HepG2 (cell line): Measurements from ENCODE around the gene MGAT4D. TPM values are rescaled to one million over a fixed set of nuclear protein-coding genes. Genes with fewer than 3 reads are reported as not detected.

ENCODE experiments used
- GABPB1 ChIP-seq: IDR thresholded peaks from 2 replicates; pipeline ENCODE4 v1.6.1; 2016; ENCODE audit warnings: mild to moderate bottlenecking, missing genetic modification reagents, moderate library complexity, missing compliant biosample characterization
- TEAD3 ChIP-seq: optimal IDR thresholded peaks from 2 replicates; pipeline ENCODE3; 2016; ENCODE audit warnings: borderline replicate concordance
- ZNF432 ChIP-seq: sonication (generic); formaldehyde crosslinking; IDR thresholded peaks from 2 replicates; pipeline ENCODE4 v1.5.0; 2020; ENCODE audit warnings: missing genetic modification reagents, mild to moderate bottlenecking, borderline replicate concordance
- ZNF891 ChIP-seq: sonication (generic); formaldehyde crosslinking; IDR thresholded peaks from 2 replicates; pipeline ENCODE4 v1.5.0; 2020; ENCODE audit warnings: mild to moderate bottlenecking, missing genetic modification reagents
- polyA plus RNA-seq, 8 experiments: library from polyadenylated mRNA; depleted of rRNA in 3 of 8; stranded (reverse) in 7 of 8; unstranded in 1 of 8; fragments of >200 nt; fragmentation: Illumina TruSeq in 4 of 8; extraction: Trizol in 4 of 8; gene quantifications; 2 replicates each; pipeline versions ENCODE4 v1.2.1 to v1.2.3, GENCODE V29; 2011 to 2016; ENCODE audit warnings: low read depth in 4 of 8, missing spikeins in 1 of 8, mixed read lengths in 1 of 8; ENCODE audit not compliant: insufficient read depth in 1 of 8
- total RNA-seq, 5 experiments: library from RNA; depleted of rRNA; stranded (reverse); fragments of >200 nt; fragmentation: Illumina TruSeq; extraction: Trizol; gene quantifications; 2 replicates each; pipeline ENCODE4 v1.2.3, GENCODE V29; 2016; ENCODE audit warnings: low read depth in 1 of 5
- TF ChIP-seq, protein P1 (sequence below): sonication (generic); formaldehyde crosslinking; IDR thresholded peaks from 2 replicates; pipeline ENCODE4 v1.5.0; 2020; ENCODE audit warnings: mild to moderate bottlenecking, missing genetic modification reagents, borderline replicate concordance
- TF ChIP-seq, protein P2 (sequence below): sonication (generic); formaldehyde crosslinking; IDR thresholded peaks from 2 replicates; pipeline ENCODE4 v1.4.0; 2020; ENCODE audit warnings: missing genetic modification reagents
- TF ChIP-seq, protein P3 (sequence below): sonication (generic); formaldehyde crosslinking; IDR thresholded peaks from 2 replicates; pipeline ENCODE4 v1.8.1; 2023; ENCODE audit warnings: mild to moderate bottlenecking, missing genetic modification reagents, borderline replicate concordance
- TF ChIP-seq, protein P4 (sequence below): sonication (generic); formaldehyde crosslinking; IDR thresholded peaks from 2 replicates; pipeline ENCODE4 v1.4.0; 2020; ENCODE audit warnings: missing genetic modification reagents, borderline replicate concordance
- TF ChIP-seq, protein P5 (sequence below): sonication (generic); IDR thresholded peaks from 2 replicates; pipeline ENCODE4 v1.6.1; 2016; ENCODE audit warnings: low read depth, borderline replicate concordance
- TF ChIP-seq, protein P6 (sequence below): sonication (generic); formaldehyde crosslinking; IDR thresholded peaks from 2 replicates; pipeline ENCODE4 v1.8.0; 2022; ENCODE audit warnings: low read depth, missing genetic modification reagents

MGAT4D gene
- total and polyA plus RNA-seq, 2 of the 13 experiments (the other 11 are each of a cell fraction or from before 2014, with no cell fraction given) = not detected

DNA sequence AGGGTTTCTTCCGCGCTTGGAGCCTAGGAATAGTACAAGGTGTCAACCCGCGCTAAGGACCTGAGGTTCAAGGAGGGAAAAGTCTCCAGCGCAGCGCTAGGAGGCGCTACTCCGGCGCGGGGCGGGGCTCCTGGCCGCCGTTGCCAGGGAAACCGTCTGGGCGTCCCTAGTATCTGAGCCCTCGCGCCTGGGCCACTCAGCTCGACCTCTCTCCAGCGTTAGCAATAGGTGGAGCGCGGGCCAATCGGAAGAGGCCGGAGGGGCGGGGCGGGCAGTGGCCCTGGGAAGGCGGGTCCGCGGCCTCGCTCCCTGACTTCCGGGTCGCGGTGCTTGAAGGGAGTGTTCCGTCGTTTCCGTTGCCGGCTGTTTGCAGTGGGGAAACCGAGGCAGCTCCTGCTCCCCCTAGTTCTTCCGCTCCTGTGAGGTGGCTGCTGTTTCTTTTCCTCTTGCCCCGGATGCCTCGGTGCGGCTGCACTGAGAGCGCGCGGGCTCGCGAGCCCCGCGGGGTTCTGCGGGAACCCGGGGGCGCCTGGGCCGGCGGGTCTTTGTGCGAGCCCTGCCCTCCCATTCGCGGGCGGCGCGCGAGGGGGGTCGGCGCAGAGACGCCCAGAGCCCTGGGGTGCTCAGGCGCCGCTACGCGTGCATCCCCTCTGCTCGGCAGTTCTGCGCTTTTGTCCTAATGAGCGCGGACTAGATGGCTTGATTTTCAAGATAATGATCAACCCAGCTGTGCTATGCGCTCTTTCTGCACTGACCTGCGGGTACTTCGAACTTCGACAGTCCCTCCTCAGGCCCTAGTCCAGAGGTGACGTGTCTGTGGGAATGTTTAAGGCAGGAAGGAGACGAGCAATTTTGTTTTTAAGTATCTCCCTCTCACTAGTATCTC lies 26.0 kb upstream of the MGAT4D start, which contains the start of gene ELMOD2 (continued):
- TF ChIP-seq, protein P1, sequence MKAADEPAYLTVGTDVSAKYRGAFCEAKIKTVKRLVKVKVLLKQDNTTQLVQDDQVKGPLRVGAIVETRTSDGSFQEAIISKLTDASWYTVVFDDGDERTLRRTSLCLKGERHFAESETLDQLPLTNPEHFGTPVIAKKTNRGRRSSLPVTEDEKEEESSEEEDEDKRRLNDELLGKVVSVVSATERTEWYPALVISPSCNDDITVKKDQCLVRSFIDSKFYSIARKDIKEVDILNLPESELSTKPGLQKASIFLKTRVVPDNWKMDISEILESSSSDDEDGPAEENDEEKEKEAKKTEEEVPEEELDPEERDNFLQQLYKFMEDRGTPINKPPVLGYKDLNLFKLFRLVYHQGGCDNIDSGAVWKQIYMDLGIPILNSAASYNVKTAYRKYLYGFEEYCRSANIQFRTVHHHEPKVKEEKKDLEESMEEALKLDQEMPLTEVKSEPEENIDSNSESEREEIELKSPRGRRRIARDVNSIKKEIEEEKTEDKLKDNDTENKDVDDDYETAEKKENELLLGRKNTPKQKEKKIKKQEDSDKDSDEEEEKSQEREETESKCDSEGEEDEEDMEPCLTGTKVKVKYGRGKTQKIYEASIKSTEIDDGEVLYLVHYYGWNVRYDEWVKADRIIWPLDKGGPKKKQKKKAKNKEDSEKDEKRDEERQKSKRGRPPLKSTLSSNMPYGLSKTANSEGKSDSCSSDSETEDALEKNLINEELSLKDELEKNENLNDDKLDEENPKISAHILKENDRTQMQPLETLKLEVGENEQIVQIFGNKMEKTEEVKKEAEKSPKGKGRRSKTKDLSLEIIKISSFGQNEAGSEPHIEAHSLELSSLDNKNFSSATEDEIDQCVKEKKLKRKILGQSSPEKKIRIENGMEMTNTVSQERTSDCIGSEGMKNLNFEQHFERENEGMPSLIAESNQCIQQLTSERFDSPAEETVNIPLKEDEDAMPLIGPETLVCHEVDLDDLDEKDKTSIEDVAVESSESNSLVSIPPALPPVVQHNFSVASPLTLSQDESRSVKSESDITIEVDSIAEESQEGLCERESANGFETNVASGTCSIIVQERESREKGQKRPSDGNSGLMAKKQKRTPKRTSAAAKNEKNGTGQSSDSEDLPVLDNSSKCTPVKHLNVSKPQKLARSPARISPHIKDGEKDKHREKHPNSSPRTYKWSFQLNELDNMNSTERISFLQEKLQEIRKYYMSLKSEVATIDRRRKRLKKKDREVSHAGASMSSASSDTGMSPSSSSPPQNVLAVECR = peak; percentile 88; the same call in 1 of the 2 replicates
- TF ChIP-seq, protein P2, sequence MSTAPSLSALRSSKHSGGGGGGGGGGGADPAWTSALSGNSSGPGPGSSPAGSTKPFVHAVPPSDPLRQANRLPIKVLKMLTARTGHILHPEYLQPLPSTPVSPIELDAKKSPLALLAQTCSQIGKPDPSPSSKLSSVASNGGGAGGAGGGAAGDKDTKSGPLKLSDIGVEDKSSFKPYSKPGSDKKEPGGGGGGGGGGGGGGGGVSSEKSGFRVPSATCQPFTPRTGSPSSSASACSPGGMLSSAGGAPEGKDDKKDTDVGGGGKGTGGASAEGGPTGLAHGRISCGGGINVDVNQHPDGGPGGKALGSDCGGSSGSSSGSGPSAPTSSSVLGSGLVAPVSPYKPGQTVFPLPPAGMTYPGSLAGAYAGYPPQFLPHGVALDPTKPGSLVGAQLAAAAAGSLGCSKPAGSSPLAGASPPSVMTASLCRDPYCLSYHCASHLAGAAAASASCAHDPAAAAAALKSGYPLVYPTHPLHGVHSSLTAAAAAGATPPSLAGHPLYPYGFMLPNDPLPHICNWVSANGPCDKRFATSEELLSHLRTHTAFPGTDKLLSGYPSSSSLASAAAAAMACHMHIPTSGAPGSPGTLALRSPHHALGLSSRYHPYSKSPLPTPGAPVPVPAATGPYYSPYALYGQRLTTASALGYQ (CRISPR knock-in tag) = peak; percentile 71; the same call in 1 of the 2 replicates
- TF ChIP-seq, protein P3, sequence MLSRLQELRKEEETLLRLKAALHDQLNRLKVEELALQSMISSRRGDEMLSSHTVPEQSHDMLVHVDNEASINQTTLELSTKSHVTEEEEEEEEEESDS = 0 out of 2 replicates have a peak, but pooled peaks have one; percentile 55
- peak; percentile 74 for TF ChIP-seq ZNF891 (CRISPR knock-in tag)
- no peak for TF ChIP-seq ZNF432
- TF ChIP-seq, protein P4, sequence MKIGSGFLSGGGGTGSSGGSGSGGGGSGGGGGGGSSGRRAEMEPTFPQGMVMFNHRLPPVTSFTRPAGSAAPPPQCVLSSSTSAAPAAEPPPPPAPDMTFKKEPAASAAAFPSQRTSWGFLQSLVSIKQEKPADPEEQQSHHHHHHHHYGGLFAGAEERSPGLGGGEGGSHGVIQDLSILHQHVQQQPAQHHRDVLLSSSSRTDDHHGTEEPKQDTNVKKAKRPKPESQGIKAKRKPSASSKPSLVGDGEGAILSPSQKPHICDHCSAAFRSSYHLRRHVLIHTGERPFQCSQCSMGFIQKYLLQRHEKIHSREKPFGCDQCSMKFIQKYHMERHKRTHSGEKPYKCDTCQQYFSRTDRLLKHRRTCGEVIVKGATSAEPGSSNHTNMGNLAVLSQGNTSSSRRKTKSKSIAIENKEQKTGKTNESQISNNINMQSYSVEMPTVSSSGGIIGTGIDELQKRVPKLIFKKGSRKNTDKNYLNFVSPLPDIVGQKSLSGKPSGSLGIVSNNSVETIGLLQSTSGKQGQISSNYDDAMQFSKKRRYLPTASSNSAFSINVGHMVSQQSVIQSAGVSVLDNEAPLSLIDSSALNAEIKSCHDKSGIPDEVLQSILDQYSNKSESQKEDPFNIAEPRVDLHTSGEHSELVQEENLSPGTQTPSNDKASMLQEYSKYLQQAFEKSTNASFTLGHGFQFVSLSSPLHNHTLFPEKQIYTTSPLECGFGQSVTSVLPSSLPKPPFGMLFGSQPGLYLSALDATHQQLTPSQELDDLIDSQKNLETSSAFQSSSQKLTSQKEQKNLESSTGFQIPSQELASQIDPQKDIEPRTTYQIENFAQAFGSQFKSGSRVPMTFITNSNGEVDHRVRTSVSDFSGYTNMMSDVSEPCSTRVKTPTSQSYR (CRISPR knock-in tag) = 0 out of 2 replicates have a peak, but pooled peaks have one; percentile 7
- TF ChIP-seq, protein P5, sequence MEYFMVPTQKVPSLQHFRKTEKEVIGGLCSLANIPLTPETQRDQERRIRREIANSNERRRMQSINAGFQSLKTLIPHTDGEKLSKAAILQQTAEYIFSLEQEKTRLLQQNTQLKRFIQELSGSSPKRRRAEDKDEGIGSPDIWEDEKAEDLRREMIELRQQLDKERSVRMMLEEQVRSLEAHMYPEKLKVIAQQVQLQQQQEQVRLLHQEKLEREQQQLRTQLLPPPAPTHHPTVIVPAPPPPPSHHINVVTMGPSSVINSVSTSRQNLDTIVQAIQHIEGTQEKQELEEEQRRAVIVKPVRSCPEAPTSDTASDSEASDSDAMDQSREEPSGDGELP = peak; percentile 64; the same call in 1 of the 2 replicates
- peak; percentile 53 for TF ChIP-seq TEAD3
- TF ChIP-seq GABPB1 = peak; percentile 96
- TF ChIP-seq, protein P6, sequence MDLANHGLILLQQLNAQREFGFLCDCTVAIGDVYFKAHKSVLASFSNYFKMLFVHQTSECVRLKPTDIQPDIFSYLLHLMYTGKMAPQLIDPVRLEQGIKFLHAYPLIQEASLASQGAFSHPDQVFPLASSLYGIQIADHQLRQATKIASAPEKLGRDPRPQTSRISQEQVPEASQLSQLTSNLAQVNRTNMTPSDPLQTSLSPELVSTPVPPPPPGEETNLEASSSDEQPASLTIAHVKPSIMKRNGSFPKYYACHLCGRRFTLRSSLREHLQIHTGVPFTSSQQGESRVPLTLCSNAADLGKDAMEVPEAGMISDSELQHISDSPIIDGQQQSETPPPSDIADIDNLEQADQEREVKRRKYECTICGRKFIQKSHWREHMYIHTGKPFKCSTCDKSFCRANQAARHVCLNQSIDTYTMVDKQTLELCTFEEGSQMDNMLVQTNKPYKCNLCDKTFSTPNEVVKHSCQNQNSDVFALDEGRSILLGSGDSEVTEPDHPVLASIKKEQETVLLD = 0 out of 2 replicates have a peak, but pooled peaks have one; percentile 26
